NB4 (cell line): Measurements from ENCODE around the gene ITPR3.

Source experiments
- CTCF ChIP-seq: IDR thresholded peaks from one replicate; pipeline ENCODE4 v1.5.1; 2012; ENCODE audit warnings: low read depth, low read length
- MYC ChIP-seq: IDR thresholded peaks from 2 replicates; pipeline ENCODE4 v1.6.1; 2011; ENCODE audit warnings: low read depth, low read length
- POLR2A ChIP-seq: IDR thresholded peaks from 2 replicates; pipeline ENCODE4 v1.6.1; 2011; ENCODE audit warnings: mild to moderate bottlenecking; ENCODE audit not compliant: insufficient read length; ENCODE audit errors: extremely low read depth

- TF ChIP-seq CTCF: no peak
- no peak for TF ChIP-seq POLR2A
- no peak for TF ChIP-seq MYC
These were observed 75.0 kb downstream of the ITPR3 start for GRCh38 chr6:33696076-33696475.
